ENCODE data around the gene EPB41. TPM values are rescaled to one million over a fixed set of nuclear protein-coding genes. Genes with fewer than 3 reads are reported as not detected.

The EPB41 gene
- total and polyA plus RNA-seq, 2 donors (not counting 3 experiments of a cell fraction or from before 2014, with no cell fraction given), result 22.3 to 45.7 TPM

DNA sequence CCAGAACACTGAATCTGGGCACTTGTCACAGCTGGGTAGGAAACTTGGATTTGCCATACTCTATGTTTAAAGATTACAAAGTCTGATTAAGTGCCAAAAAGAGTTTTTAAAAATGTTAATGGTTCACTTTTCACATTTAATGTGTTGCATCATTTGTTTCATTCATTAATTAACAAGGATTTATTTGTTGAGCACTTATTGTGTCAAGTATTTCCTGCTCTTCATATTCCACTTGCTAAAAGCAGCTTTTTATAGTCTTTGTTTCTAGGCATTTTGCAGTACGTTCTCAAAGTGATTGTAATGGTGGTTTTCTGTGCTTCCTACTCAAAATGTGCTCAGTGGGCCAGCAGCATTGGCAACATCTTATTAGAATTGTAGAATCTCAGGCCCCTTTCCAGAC is 68.7 kb downstream of the EPB41 start:
- FAIRE-seq (no peak), DNase-seq (ENCODE audit: low read depth, low spot score) (no peak)

More for the DNA sequence above, 68.7 kb downstream of the EPB41 start:
- no peak overlapping the region for H2AFZ ChIP-seq (ENCODE audit: low read depth, low read length)
- no peaks in the 10 kb centered on the region for H3K9me1 ChIP-seq (replicated peaks; ENCODE audit: control insufficient read depth, extremely low read depth, insufficient read depth, low read length)
- peaks cover 2% of the 10 kb centered on the region for H3K4me1 ChIP-seq (ENCODE audit: control insufficient read depth, extremely low read depth, insufficient read depth, low read length)
- CTCF ChIA-PET, result no interaction called here
- intact Hi-C loops (cut with micrococcal nuclease) (loop anchor here (10.0 kb wide), 1 partner anchor 58 kb away; no protein-coding TSS in a partner anchor), dilution Hi-C loops (cut with MboI; ENCODE audit: extremely low pct_ligation_motif_present, low sequenced_read_pairs) (no loop called here)
- H3K9me3 ChIP-seq (replicated peaks; ENCODE audit: control insufficient read depth, insufficient read depth, low read length), result no peaks in the 10 kb centered on the region
- no peaks in the 10 kb centered on the region for H3K36me3 ChIP-seq (ENCODE audit: control insufficient read depth in 2 of 2, extremely low read depth in 1 of 2, insufficient read depth in 2 of 2, low read length in 2 of 2)
- POLR2A ChIA-PET, result no interaction called here
- no peak overlapping the region for H3K9ac ChIP-seq (replicated peaks; ENCODE audit: extremely low read depth, insufficient read depth, low read length)
- TF ChIP-seq EZH2 (IDR thresholded peaks at IDR 0.05; ENCODE audit: borderline replicate concordance, low read depth, low read length, severe bottlenecking) (no peak), CTCF (IDR thresholded peaks at IDR 0.05; ENCODE audit: extremely low read depth in 1 of 2, insufficient read depth in 1 of 2, low read depth in 1 of 2, low read length in 2 of 2) (no peak), GATA2 (IDR thresholded peaks at IDR 0.05; ENCODE audit: insufficient read depth, insufficient read length, low read depth, low read length) (no peak), POLR2A (IDR thresholded peaks at IDR 0.05; ENCODE audit: low read depth, low read length) (no peak), MAX (IDR thresholded peaks at IDR 0.05; ENCODE audit: insufficient read depth, insufficient read length) (no peak), JUN (IDR thresholded peaks at IDR 0.05; ENCODE audit: borderline replicate concordance, insufficient read depth, insufficient read length, low read depth) (no peak), POLR2AphosphoS5 (IDR thresholded peaks at IDR 0.05; ENCODE audit: insufficient read depth, low read depth, low read length) (no peak), FOS (IDR thresholded peaks at IDR 0.05; ENCODE audit: borderline replicate concordance, insufficient read depth, low read length) (no peak), MYC (IDR thresholded peaks at IDR 0.05; ENCODE audit: low read depth, low read length) (no peak)
- H3K27ac ChIP-seq (ENCODE audit: insufficient read depth, low read depth, low read length), result no peak overlapping the region
- no peak overlapping the region for H3K4me2 ChIP-seq (ENCODE audit: insufficient read depth, low read length)
- H3K79me2 ChIP-seq (ENCODE audit: control insufficient read depth, insufficient read depth, low read length), result no peaks in the 10 kb centered on the region
- no peaks in the 10 kb centered on the region for H3K27me3 ChIP-seq (ENCODE audit: control insufficient read depth in 2 of 2, insufficient read depth in 2 of 2, low read length in 2 of 2)
- no peaks in the 10 kb centered on the region for H4K20me1 ChIP-seq (replicated peaks; ENCODE audit: control insufficient read depth, extremely low read depth, insufficient read depth, low read length)
- H3K4me3 ChIP-seq (replicated peaks in 1 of 3; ENCODE audit: insufficient read depth in 1 of 3, low read depth in 1 of 3, low read length in 3 of 3), result no peak overlapping the region
- BruUV-seq (replicated peaks), result no TSS peak

Measured in endothelial cell of umbilical vein (primary cell).